Glutamatergic neuron (in vitro differentiated cells): ENCODE data around the gene P3H3. TPM values are rescaled to one million over a fixed set of nuclear protein-coding genes. Genes with fewer than 3 reads are reported as not detected.
A peak's percentile ranks its signal among the peaks of the same experiment; 100 is the strongest.

Experiments
- DNase-seq: peaks from one replicate; pipeline ENCODE4 v3.0.0; 2022
- H3K27ac Mint-ChIP-seq: one replicate; pipeline ENCODE4 v1.8.0; 2020; ENCODE audit warnings: mild to moderate bottlenecking, mixed read lengths, inconsistent platforms; ENCODE audit not compliant: unreplicated experiment
- H3K27me3 Mint-ChIP-seq: one replicate; pipeline ENCODE4 v1.8.0; 2020; ENCODE audit warnings: mild to moderate bottlenecking, moderate library complexity, mixed read lengths, inconsistent platforms; ENCODE audit not compliant: unreplicated experiment
- H3K36me3 Mint-ChIP-seq: one replicate; pipeline ENCODE4 v1.8.0; 2020; ENCODE audit warnings: mild to moderate bottlenecking, mixed read lengths, inconsistent platforms; ENCODE audit not compliant: unreplicated experiment
- H3K4me1 Mint-ChIP-seq: one replicate; pipeline ENCODE4 v1.8.0; 2020; ENCODE audit warnings: mild to moderate bottlenecking, low read depth, mixed read lengths, inconsistent platforms; ENCODE audit not compliant: unreplicated experiment
- H3K4me3 Mint-ChIP-seq: one replicate; pipeline ENCODE4 v1.8.0; 2020; ENCODE audit warnings: mild to moderate bottlenecking, mixed read lengths, inconsistent platforms; ENCODE audit not compliant: unreplicated experiment
- H3K9me3 Mint-ChIP-seq: one replicate; pipeline ENCODE4 v1.8.0; 2020; ENCODE audit warnings: mild to moderate bottlenecking, moderate library complexity, mixed read lengths, inconsistent platforms; ENCODE audit not compliant: unreplicated experiment
- total RNA-seq: library from RNA; stranded (reverse); fragmentation: NEBNext Ultra II Directional; extraction: Animal tissue kit (Norgen Biotek cat#: 25700); gene quantifications from one replicate; pipeline ENCODE4 v1.2.1, GENCODE V29; 2021; ENCODE audit not compliant: unreplicated experiment
- TF ChIP-seq, protein P1 (sequence below): fragments of 200-600 bp; sonication (generic); IDR thresholded peaks from one replicate; pipeline ENCODE4 v1.5.0; 2021; ENCODE audit not compliant: partially characterized antibody, unreplicated experiment

The P3H3 gene
- total RNA-seq, 1 donor from 2014 or later = 58.4 TPM

DNA sequence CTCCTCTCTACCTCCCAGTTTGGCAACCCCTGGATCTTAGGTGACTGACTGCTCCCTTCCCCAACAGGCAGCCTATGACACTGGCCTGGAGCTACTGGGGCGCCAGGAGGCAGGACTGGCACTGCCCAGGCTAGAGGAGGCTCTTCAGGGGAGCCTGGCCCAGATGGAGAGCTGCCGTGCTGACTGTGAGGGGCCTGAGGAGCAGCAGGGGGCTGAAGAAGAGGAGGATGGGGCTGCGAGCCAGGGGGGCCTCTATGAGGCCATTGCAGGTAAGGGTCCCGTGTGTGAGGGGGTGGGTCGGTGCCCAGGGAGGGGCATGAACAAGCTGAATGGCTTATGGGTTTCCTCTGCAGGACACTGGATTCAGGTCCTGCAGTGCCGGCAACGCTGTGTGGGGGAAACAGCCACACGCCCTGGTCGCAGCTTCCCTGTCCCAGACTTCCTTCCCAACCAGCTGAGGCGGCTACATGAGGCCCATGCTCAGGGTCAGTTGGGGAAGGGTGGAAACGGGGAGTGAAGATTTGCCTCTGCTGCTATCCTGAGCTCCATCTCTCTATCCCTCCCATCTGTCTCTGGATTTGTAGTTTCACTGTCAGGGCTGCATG is 2.2 kb downstream of the P3H3 start:
- Mint-ChIP-seq H3K9me3 (peaks cover 22% of the 10 kb centered on the region), H3K27ac (peak overlapping the region; percentile 54), H3K4me1 (peaks cover 28% of the 10 kb centered on the region), H3K27me3 (peaks cover 21% of the 10 kb centered on the region), H3K36me3 (peaks cover 11% of the 10 kb centered on the region), H3K4me3 (peak overlapping the region; percentile 98)
- peak; percentile 10 for DNase-seq
- TF ChIP-seq, protein P1, sequence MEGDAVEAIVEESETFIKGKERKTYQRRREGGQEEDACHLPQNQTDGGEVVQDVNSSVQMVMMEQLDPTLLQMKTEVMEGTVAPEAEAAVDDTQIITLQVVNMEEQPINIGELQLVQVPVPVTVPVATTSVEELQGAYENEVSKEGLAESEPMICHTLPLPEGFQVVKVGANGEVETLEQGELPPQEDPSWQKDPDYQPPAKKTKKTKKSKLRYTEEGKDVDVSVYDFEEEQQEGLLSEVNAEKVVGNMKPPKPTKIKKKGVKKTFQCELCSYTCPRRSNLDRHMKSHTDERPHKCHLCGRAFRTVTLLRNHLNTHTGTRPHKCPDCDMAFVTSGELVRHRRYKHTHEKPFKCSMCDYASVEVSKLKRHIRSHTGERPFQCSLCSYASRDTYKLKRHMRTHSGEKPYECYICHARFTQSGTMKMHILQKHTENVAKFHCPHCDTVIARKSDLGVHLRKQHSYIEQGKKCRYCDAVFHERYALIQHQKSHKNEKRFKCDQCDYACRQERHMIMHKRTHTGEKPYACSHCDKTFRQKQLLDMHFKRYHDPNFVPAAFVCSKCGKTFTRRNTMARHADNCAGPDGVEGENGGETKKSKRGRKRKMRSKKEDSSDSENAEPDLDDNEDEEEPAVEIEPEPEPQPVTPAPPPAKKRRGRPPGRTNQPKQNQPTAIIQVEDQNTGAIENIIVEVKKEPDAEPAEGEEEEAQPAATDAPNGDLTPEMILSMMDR = no peak

DNA sequence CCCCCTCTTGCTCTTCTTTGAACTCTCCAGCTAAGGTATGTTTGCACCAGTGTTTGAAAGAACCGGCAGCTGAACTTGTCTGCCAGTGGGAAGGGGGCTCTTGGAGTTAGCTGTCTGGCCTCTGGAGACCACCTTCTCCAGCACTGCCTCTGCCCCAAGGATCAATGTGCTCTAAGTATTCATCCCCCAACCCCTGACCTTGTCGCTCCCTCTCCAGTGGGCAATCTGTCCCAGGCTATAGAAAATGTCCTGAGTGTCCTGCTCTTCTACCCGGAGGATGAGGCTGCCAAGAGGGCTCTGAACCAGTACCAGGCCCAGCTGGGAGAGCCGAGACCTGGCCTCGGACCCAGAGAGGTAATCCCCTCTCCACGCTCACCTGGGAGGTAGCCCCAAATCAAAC is 2.8 kb downstream of the P3H3 start:
- DNase-seq = peak; percentile 9
- TF ChIP-seq, protein P1 = no peak
- Mint-ChIP-seq H3K27me3 (peaks cover 18% of the 10 kb centered on the region), H3K27ac (peak overlapping the region; percentile 54), H3K36me3 (peaks cover 11% of the 10 kb centered on the region), H3K9me3 (peaks cover 22% of the 10 kb centered on the region), H3K4me1 (peaks cover 27% of the 10 kb centered on the region), H3K4me3 (peak overlapping the region; percentile 83)

DNA sequence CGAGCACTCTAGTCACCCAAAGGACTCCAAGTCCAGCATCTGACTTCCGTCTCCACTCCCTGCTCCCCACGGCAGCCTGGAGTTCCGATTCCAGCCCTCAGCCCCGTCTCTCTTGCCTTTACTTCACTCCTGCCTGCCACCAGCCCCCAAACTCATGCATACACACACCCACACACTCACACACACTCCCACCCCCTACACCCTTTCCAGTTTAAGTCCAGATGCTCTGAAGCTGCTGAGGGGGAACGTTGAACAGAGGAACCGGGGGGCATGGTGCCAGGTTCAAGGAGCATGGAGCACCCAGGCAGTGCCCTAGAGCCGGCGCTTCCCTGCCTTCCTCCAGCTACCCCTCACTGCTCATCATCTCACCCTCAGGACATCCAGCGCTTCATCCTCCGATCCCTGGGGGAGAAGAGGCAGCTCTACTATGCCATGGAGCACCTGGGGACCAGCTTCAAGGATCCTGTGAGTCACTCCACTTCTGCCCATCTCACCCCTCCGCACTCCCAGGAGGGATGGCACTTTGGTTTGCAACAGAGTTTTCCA is 3.3 kb downstream of the P3H3 start:
- H3K4me1 Mint-ChIP-seq = peaks cover 22% of the 10 kb centered on the region
- no peak overlapping the region for H3K27ac Mint-ChIP-seq
- peaks cover 16% of the 10 kb centered on the region for H3K36me3 Mint-ChIP-seq
- peaks cover 23% of the 10 kb centered on the region for H3K9me3 Mint-ChIP-seq
- DNase-seq = peak; percentile 5
- H3K27me3 Mint-ChIP-seq = peaks cover 20% of the 10 kb centered on the region
- TF ChIP-seq, protein P1 = no peak
- H3K4me3 Mint-ChIP-seq = no peak overlapping the region

DNA sequence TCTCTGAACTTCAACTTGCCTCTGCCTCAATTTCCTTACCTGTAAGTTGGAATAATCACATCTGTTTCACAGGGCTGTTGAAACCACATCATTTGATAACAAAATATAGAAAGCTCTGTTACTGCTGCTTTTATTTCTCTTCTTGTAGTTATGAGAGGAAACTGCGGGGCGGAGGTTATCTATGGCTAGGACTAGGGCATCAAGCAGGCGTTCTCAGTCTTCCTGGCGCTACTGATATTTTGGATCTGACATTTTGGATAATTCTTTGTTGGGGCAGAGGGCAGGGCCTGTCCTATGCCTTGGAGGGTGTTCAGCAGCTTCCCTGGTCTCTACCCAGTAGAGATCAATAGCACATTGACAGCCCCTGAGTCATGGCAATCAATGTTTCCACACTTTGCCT is 3.9 kb downstream of the P3H3 start:
- peaks cover 16% of the 10 kb centered on the region for H3K36me3 Mint-ChIP-seq
- H3K27me3 Mint-ChIP-seq = peaks cover 20% of the 10 kb centered on the region
- H3K27ac Mint-ChIP-seq = peak overlapping the region; percentile 39
- TF ChIP-seq, protein P1 = no peak
- H3K9me3 Mint-ChIP-seq = peaks cover 23% of the 10 kb centered on the region
- peaks cover 21% of the 10 kb centered on the region for H3K4me1 Mint-ChIP-seq
- DNase-seq = no peak
- H3K4me3 Mint-ChIP-seq = peak overlapping the region; percentile 15

DNA sequence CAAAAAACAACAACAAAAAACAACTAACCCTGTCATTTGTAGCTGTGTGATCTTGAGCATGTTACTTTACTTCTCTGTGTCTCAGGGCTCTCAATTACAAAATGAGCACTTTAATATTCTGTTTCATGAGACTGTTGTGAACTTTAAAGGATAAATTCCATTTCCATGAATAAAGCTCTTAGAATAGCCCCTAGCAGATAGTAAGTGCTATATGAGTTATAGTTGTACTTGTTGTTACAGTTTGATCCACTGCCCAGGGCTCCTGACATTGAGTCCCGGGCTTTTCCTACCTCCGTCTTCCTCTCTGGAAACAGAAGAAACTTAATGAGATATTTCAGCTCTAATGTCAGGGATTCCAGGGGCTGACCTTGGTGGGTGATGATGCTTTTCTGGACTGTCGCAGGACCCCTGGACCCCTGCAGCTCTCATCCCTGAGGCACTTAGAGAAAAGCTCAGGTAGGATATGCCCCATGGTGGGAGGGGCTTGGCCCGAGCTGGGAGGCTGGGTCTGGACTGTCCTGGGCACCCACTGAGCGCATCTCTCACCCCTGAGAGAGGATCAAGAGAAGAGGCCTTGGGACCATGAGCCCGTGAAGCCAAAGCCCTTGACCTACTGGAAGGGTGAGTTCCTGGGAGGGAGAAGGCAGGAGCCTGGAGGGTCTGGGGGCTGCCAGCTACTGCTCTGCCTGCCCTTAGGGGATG is 5.1 kb downstream of the P3H3 start:
- H3K9me3 Mint-ChIP-seq = peaks cover 17% of the 10 kb centered on the region
- peaks cover 21% of the 10 kb centered on the region for H3K4me1 Mint-ChIP-seq
- H3K4me3 Mint-ChIP-seq = peak overlapping the region; percentile 25
- H3K36me3 Mint-ChIP-seq = peaks cover 19% of the 10 kb centered on the region
- DNase-seq = no peak
- peaks cover 12% of the 10 kb centered on the region for H3K27me3 Mint-ChIP-seq
- TF ChIP-seq, protein P1 = no peak
- H3K27ac Mint-ChIP-seq = no peak overlapping the region
